ENCODE data around the gene NR2F6. TPM values are rescaled to one million over a fixed set of nuclear protein-coding genes. Genes with fewer than 3 reads are reported as not detected.

Gene NR2F6
- total RNA-seq, 1 experiment from 2014 or later = 32.8 TPM

GRCh38 chr19:17259934-17260333 lies 14.2 kb upstream of the NR2F6 start:
- intact Hi-C loops (cut with micrococcal nuclease) = no loop called here
- Mint-ChIP-seq H3K4me3 (ENCODE audit: unreplicated experiment) (no peak overlapping the region), H3K36me3 (ENCODE audit: insufficient read depth, unreplicated experiment) (peaks cover 1% of the 10 kb centered on the region), H3K4me1 (ENCODE audit: insufficient read depth, unreplicated experiment) (peaks cover 12% of the 10 kb centered on the region), H3K9me3 (ENCODE audit: unreplicated experiment) (no peaks in the 10 kb centered on the region), H3K27me3 (ENCODE audit: insufficient read depth, unreplicated experiment) (no peaks in the 10 kb centered on the region), H3K27ac (ENCODE audit: low read depth, unreplicated experiment) (no peak overlapping the region)
- ChIA-PET CTCF (interaction anchor here (0.6 to 5.7 kb wide), 15 partner anchors 10 to 930 kb away, joined by 3 to 56 read pairs (median 3); partner anchors contain the start of gene ANKLE1), POLR2A (interaction anchor here (0.6 to 1.6 kb wide), 6 partner anchors 11 to 673 kb away, joined by 3 to 5 read pairs (median 3); partner anchors contain the start of genes ABHD8 and CCDC124)
- TF ChIP-seq, protein P1, sequence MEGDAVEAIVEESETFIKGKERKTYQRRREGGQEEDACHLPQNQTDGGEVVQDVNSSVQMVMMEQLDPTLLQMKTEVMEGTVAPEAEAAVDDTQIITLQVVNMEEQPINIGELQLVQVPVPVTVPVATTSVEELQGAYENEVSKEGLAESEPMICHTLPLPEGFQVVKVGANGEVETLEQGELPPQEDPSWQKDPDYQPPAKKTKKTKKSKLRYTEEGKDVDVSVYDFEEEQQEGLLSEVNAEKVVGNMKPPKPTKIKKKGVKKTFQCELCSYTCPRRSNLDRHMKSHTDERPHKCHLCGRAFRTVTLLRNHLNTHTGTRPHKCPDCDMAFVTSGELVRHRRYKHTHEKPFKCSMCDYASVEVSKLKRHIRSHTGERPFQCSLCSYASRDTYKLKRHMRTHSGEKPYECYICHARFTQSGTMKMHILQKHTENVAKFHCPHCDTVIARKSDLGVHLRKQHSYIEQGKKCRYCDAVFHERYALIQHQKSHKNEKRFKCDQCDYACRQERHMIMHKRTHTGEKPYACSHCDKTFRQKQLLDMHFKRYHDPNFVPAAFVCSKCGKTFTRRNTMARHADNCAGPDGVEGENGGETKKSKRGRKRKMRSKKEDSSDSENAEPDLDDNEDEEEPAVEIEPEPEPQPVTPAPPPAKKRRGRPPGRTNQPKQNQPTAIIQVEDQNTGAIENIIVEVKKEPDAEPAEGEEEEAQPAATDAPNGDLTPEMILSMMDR (IDR thresholded peaks at IDR 0.05; ENCODE audit: unreplicated experiment) = no peak
- DNase-seq (ENCODE audit: unreplicated experiment) = no peak
- no TSS peak for BruUV-seq (replicated peaks)

DNA sequence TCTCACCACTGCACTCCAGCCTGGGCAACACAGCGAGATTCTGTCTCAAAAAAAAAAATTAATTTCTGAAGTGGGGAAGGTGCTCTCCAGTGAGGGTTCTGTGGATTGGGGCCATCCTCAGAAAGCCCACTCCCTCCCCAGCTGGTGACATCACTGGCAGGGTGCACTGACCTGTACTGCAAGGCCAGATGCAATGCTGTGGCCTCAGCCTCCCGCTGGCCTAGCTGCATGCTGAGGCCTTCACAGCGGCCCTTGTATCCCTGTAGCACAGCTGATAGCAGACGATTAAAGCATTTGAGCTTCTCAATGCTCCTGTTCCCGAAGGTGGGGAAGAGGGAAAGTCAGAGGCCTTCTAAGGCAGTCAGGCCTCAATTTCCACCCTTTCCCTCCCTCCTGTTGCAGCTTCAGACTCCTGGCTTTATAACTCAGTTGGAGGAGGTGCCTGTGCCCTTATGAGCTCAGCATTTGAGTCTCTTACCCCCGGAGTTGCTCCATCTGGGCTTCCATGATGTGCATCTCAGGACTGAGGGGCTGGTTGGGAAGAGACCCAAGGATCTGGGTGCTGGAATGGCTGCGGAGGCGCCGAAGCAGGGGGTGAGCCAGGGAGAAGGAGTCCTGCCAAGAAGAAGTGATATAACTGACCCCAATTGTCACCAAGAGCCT lies 13.5 kb upstream of the NR2F6 start:
- CTCF ChIA-PET = interaction anchor here (0.6 to 5.7 kb wide), 6 partner anchors 9 to 195 kb away, joined by 3 to 56 read pairs (median 6); partner anchors contain the start of gene ANKLE1
- intact Hi-C loops (cut with micrococcal nuclease) = no loop called here
- POLR2A ChIA-PET = interaction anchor here (0.6 to 1.6 kb wide), 6 partner anchors 10 to 673 kb away, joined by 3 to 5 read pairs (median 4); partner anchors contain the start of gene CCDC124
- H3K4me1 Mint-ChIP-seq (ENCODE audit: insufficient read depth, unreplicated experiment) = peaks cover 17% of the 10 kb centered on the region
- BruUV-seq (replicated peaks) = no TSS peak
- H3K27me3 Mint-ChIP-seq (ENCODE audit: insufficient read depth, unreplicated experiment) = no peaks in the 10 kb centered on the region
- peaks cover 8% of the 10 kb centered on the region for H3K36me3 Mint-ChIP-seq (ENCODE audit: insufficient read depth, unreplicated experiment)
- no peak overlapping the region for H3K4me3 Mint-ChIP-seq (ENCODE audit: unreplicated experiment)
- DNase-seq (ENCODE audit: unreplicated experiment) = no peak
- no peak overlapping the region for H3K27ac Mint-ChIP-seq (ENCODE audit: low read depth, unreplicated experiment)
- TF ChIP-seq, protein P1 (IDR thresholded peaks at IDR 0.05; ENCODE audit: unreplicated experiment) = no peak
- no peaks in the 10 kb centered on the region for H3K9me3 Mint-ChIP-seq (ENCODE audit: unreplicated experiment)

DNA sequence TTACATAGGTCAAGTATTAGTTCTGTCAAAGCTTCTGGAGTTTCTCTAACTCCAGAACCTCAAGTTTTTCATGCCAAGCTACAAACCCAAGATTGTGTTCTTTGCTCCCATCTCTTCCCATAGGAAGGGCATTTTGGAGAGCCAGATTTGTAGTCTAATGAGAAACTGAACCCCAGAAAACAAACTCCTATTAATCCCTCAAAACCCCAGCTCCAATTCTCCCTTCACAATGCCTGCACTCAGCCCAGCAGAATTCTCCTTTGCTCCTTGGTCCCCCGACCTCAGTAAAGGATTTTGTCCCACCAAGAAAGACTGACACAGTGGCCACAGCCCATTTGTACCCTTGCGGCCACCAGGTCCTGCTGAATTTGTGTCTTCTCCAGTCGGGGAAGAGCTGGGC lies 10.4 kb upstream of the NR2F6 start:
- no peak for DNase-seq (ENCODE audit: unreplicated experiment)
- no peaks in the 10 kb centered on the region for H3K9me3 Mint-ChIP-seq (ENCODE audit: unreplicated experiment)
- TF ChIP-seq, protein P1 (IDR thresholded peaks at IDR 0.05; ENCODE audit: unreplicated experiment) = no peak

GRCh38 chr19:17255150-17255621 lies 9.5 kb upstream of the NR2F6 start:
- POLR2A ChIA-PET = interaction anchor here (0.6 to 1.7 kb wide), 8 partner anchors 11 to 763 kb away, joined by 3 to 16 read pairs (median 4); partner anchors contain the start of genes BABAM1 and OCEL1
- CTCF ChIA-PET = interaction anchor here (0.5 to 1.4 kb wide), 5 partner anchors 8 to 332 kb away, joined by 3 to 5 read pairs (median 4); partner anchors contain the start of gene USHBP1
- no TSS peak for BruUV-seq (replicated peaks)
- peaks cover 10% of the 10 kb centered on the region for H3K4me1 Mint-ChIP-seq (ENCODE audit: insufficient read depth, unreplicated experiment)
- no peak overlapping the region for H3K4me3 Mint-ChIP-seq (ENCODE audit: unreplicated experiment)
- no peaks in the 10 kb centered on the region for H3K27me3 Mint-ChIP-seq (ENCODE audit: insufficient read depth, unreplicated experiment)
- TF ChIP-seq, protein P1 (IDR thresholded peaks at IDR 0.05; ENCODE audit: unreplicated experiment) = no peak
- no peaks in the 10 kb centered on the region for H3K9me3 Mint-ChIP-seq (ENCODE audit: unreplicated experiment)
- intact Hi-C loops (cut with micrococcal nuclease) = no loop called here
- H3K27ac Mint-ChIP-seq (ENCODE audit: low read depth, unreplicated experiment) = no peak overlapping the region
- DNase-seq (ENCODE audit: unreplicated experiment) = peak; percentile 75
- peaks cover 8% of the 10 kb centered on the region for H3K36me3 Mint-ChIP-seq (ENCODE audit: insufficient read depth, unreplicated experiment)

More for the DNA sequence above, 10.4 kb upstream of the NR2F6 start:
- CTCF ChIA-PET = interaction anchor here (0.5 to 1.5 kb wide), 4 partner anchors 23 to 332 kb away, joined by 3 to 4 read pairs (median 3); no protein-coding TSS in a partner anchor
- Mint-ChIP-seq H3K36me3 (ENCODE audit: insufficient read depth, unreplicated experiment) (peaks cover 8% of the 10 kb centered on the region), H3K4me1 (ENCODE audit: insufficient read depth, unreplicated experiment) (peaks cover 17% of the 10 kb centered on the region), H3K27me3 (ENCODE audit: insufficient read depth, unreplicated experiment) (no peaks in the 10 kb centered on the region), H3K4me3 (ENCODE audit: unreplicated experiment) (no peak overlapping the region), H3K27ac (ENCODE audit: low read depth, unreplicated experiment) (no peak overlapping the region)
- POLR2A ChIA-PET = interaction anchor here (1.0 to 1.7 kb wide), 3 partner anchors 11 to 148 kb away, joined by 3 to 16 read pairs (median 7); partner anchors contain the start of gene BABAM1
- intact Hi-C loops (cut with micrococcal nuclease) = no loop called here
- BruUV-seq (replicated peaks) = no TSS peak

Measured in MCF 10A (cell line).